Astrocyte of the spinal cord (primary cell): ENCODE results near the gene EEF1E1.

ENCODE experiments used
- DNase-seq: peaks from one replicate; pipeline ENCODE4 v3.0.0; 2011; ENCODE audit warnings: low read depth, low spot score
- H3K4me3 ChIP-seq: 2 replicates; pipeline ENCODE4 v1.5.1; 2011; ENCODE audit warnings: low read depth, mild to moderate bottlenecking, low read length, moderate library complexity
- CTCF ChIP-seq: IDR thresholded peaks from 2 replicates; pipeline ENCODE4 v1.5.1; 2012; ENCODE audit warnings: low read depth, mild to moderate bottlenecking, low read length, inconsistent platforms
- in situ Hi-C: cut with HindIII; loops from 2 replicates; pipeline ENCODE4 v1.10.0; 2017; ENCODE audit warnings: low sequenced_read_pairs

EEF1E1 gene

GRCh38 chr6:8075704-8076103, 26.6 kb downstream of the EEF1E1 start:
- TF ChIP-seq CTCF = no peak
- in situ Hi-C loops = no loop called here
- no peak overlapping the region for H3K4me3 ChIP-seq

GRCh38 chr6:8075185-8075584, 27.2 kb downstream of the EEF1E1 start:
- DNase-seq = no peak
- TF ChIP-seq CTCF = no peak
- H3K4me3 ChIP-seq = no peak overlapping the region
- in situ Hi-C loops = no loop called here

More at GRCh38 chr6:8075704-8076103, 26.6 kb downstream of the EEF1E1 start:
- DNase-seq = no peak

- H3K4me3 ChIP-seq = no peak overlapping the region
- TF ChIP-seq CTCF = no peak
- in situ Hi-C loops = no loop called here
- no peak for DNase-seq
These were observed 28.1 kb downstream of the EEF1E1 start for GRCh38 chr6:8074213-8074612.

- no peak for DNase-seq
- in situ Hi-C loops = no loop called here
- no peak for TF ChIP-seq CTCF
- H3K4me3 ChIP-seq = no peak overlapping the region
These were observed 28.6 kb downstream of the EEF1E1 start for GRCh38 chr6:8073758-8074157.

GRCh38 chr6:8070718-8071117, 31.6 kb downstream of the EEF1E1 start:
- H3K4me3 ChIP-seq = no peak overlapping the region
- in situ Hi-C loops = no loop called here
- DNase-seq = no peak
- TF ChIP-seq CTCF = no peak

GRCh38 chr6:8069631-8070284, 32.6 kb downstream of the EEF1E1 start:
- no peak for TF ChIP-seq CTCF
- H3K4me3 ChIP-seq = no peak overlapping the region
- in situ Hi-C loops = no loop called here
- DNase-seq = no peak
